HG03439 (cell line): ENCODE results near the gene NUDT5.
A peak's percentile ranks its signal among the peaks of the same experiment; 100 is the strongest.
"Not testable (repeated sequence)": the region's sequence is repeated elsewhere in the genome, so short reads cannot be mapped to it uniquely, and the experiment has no call there.

Source experiments
- ATAC-seq: cut with Tn5 transposase; IDR thresholded peaks from one replicate; pipeline ENCODE4 v1.9.1; 2021; ENCODE audit warnings: mild to moderate bottlenecking, moderate library complexity; ENCODE audit not compliant: unreplicated experiment

The NUDT5 gene

DNA sequence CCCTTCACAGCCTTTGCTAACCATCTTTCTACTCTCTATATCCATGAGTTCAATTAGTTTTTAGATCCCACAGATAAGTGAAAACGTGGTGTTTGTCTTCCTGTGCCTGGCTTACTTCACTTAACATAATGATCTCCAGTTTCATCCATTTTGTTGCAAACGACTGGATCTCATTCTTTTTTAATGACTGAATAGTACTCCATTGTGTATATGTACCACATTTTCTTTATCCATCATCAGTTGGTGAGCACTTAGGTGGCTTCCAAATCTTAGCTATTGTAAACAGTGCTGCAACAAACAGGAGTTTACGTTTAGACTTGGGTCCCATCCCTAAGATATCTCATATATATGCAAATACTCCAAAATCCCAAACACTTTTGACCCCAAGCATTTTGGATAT is 9.4 kb upstream of the NUDT5 start:
- ATAC-seq = no peak

DNA sequence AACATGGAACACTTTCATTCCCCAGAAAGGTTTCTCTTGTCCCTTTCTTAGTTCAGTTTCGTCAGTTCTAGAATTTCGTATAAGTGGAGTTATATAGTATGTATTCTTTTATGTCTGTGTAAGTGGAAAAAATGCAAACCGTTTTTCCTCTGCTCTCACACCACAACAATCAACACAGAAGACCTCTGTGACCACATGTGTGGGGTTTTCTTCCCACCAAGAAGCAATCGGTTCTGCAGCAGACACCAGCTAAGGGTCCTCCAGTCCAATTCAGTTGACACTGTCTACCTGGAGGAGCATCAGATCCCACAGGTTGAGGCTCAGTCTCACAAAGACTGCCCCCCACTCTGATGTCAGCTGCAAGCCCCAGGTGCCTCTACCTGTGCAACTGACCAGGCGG is 6.5 kb upstream of the NUDT5 start:
- no peak for ATAC-seq

GRCh38 chr10:12201543-12201942 is 5.9 kb upstream of the NUDT5 start:
- ATAC-seq = no peak

DNA sequence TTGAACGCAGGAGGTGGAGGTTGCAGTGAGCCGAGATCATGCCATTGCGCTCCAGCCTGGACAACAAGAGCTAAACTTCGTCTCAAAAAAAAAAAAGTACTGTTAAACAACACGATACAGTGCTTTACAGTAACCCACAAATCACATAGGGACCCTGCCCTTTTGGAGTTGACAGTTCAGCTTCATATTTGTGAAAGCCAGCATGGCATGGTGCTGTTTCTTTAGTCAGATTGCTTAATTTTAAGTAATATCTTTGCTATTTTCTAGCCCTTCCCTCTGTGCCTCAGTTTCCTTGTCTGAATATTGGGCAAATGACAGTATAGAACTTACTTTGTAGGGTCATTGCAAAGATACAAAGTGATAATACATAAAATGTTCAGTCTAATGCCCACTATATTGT is 5.2 kb upstream of the NUDT5 start:
- ATAC-seq = no peak

GRCh38 chr10:12198156-12198555 is 2.5 kb upstream of the NUDT5 start:
- ATAC-seq = no peak

DNA sequence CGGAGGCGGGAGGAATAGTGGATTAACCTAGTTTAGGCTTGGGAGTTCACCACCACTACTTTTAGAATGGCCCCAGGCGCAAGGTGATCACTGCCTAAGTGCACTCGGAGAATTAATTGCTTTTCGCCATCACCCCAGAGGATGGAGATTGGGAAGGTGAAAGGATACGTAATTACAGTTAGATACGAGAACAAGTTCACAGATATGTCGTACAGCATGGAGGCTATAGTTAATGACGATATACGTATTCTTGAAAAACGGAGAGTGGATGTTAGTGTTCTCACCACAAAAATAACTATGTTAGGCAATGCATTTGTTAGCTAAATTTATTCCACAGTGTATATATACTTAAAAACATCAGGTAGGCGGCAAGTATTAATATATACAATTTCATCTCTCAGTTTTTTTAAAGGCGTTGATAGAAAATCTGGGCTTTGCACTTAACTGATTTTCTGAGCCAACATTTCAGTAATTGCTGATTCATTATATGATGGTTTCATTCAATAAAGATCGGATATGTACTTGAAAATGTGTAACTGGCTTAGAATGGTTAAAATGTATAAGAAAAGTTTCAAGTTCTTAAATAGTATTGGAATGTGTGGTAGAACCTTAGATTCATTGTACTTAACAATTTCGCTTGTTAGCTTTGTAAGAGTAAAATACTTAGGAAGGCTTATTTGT is 980 bp upstream of the NUDT5 start:
- no peak for ATAC-seq

DNA sequence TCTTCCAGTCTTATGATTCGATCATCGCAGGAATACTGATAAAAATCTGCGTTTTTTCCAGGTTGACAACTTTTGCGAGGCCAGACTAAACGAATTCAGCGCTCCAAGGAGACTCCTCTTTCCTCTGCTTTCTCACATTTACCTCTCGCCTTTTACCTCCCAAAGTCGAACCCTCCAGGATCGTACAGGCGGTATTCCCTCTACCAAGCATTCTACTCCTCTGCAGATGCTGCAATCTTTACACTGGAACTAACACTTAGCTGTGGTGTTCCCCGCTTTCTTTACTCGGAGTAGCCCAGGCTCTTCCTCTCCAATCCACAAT is 449 bp downstream of the NUDT5 start:
- peak; percentile 5 for ATAC-seq

- no peak for ATAC-seq
Measured at GRCh38 chr10:12194752-12195271, 879 bp downstream of the NUDT5 start.

DNA sequence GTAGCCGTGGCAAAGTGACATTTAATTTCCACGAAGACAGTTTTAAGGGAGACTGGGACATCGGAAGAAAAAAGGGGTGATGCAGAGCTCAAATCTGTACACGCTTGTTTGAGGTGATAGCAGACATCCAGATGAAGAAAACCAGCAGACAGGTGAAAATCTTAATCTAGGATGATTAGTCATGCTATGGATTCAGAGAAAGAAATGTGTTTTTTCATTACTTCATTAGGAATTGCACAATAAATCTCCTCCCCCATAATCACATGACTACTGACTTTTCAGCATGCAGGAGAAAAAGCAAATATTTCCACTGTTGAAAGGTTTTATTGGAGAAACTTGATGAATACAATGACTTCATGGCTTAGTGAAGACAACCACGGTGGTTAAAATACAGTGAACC is 2.5 kb downstream of the NUDT5 start:
- no peak for ATAC-seq

GRCh38 chr10:12191715-12192114 is 4.0 kb downstream of the NUDT5 start:
- ATAC-seq = no peak

GRCh38 chr10:12189426-12189825 is 6.3 kb downstream of the NUDT5 start:
- ATAC-seq = no peak

GRCh38 chr10:12188656-12189055 is 7.0 kb downstream of the NUDT5 start:
- ATAC-seq = no peak

- no peak for ATAC-seq
Measured at GRCh38 chr10:12187321-12187905, 8.3 kb downstream of the NUDT5 start.

DNA sequence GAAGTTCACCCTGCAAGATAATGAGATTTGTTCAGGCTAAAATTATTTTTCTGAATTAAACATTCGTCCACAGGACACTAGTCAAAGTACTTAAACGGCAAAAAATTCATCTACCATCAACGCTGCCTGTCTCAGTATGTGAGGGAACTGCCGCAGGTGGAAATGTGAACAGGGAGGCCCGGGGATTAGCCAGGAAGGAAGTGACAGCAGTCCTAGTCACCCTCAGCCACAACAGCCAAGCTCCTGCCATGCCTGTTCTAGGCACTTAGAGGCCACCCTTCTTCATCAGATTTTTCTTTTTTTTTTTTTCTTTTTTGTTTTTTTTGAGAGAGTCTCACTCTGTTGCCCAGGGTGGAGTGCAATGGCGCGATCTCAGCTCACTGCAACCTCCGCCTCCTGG is 9.4 kb downstream of the NUDT5 start:
- ATAC-seq = no peak

- no peak for ATAC-seq
Measured at GRCh38 chr10:12184165-12184564, 11.5 kb downstream of the NUDT5 start.

DNA sequence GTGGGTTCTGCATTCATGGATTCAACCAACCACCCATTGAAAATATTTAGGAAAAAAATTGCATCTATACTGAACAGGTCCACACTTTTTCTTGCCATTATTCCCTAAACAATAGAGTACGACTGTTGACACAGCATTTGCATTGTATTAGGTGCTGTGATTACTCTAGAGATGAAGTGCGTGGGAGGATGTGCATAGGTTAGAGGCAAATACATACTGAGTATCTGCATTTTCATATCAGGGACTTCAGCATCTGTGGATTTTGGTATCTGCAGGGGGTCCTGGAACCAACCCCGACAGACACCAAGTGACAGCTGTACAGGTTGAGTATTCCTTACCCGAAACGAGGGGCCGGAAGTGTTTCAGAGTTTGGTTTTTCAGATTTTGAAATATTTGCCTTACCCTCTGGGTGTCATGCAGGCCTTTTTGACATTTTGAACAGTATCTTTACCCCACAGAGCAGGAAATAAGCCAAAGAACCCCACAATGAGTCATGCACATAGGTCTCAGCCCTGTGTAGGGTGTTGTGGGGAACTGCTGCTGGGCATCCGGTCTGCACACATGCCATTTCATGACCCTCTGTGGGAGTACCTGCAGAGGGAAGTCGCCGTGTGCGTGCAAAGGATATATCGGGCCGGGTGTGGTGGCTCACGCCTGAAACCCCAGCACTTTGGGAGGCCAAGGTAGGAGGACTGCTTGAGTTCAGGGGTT is 14.5 kb downstream of the NUDT5 start:
- ATAC-seq = no peak

GRCh38 chr10:12180221-12180974 is 15.3 kb downstream of the NUDT5 start:
- no peak for ATAC-seq

DNA sequence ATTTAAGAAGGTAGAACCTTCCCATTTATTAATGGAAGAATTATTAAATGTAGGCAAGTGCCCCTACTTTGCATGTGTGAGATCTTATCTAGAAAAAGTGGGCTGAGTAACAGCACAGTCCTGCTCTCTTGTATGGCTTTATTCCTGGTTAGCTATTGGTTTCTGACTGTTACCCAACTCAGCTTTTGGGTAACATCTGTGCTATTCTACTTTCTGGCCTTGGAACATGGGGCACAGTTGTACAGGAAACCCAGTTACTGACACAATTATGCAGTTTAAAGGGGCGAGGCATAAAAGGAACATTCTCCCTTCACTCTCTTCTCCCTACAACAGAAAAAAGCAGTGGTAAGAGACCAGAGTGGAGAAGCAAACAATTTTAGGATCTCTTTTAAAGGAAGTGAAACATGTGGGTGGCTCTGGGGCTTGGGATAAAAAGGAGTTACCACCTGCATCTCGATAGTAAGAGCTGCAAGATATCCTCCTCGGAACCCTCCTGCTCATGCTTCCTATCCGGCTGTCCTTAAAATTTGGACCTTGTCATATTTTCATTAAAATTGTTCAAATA is 16.0 kb downstream of the NUDT5 start:
- no peak for ATAC-seq

GRCh38 chr10:12177642-12178041 is 18.0 kb downstream of the NUDT5 start:
- ATAC-seq = no peak

- not testable (repeated sequence) for ATAC-seq
Measured at GRCh38 chr10:12171512-12171911, 24.2 kb downstream of the NUDT5 start.
